Endothelial cell (in vitro differentiated cells): ENCODE data around the gene MME. TPM values are rescaled to one million over a fixed set of nuclear protein-coding genes. Genes with fewer than 3 reads are reported as not detected.

Experiments used
- DNase-seq: peaks from one replicate; pipeline ENCODE4 v3.0.0; 2021; ENCODE audit warnings: low spot score
- H3K27ac Mint-ChIP-seq: one replicate; pipeline ENCODE4 v1.8.0; 2021; ENCODE audit warnings: mixed read lengths, inconsistent platforms; ENCODE audit not compliant: unreplicated experiment
- H3K27me3 Mint-ChIP-seq: one replicate; pipeline ENCODE4 v1.8.0; 2021; ENCODE audit warnings: mild to moderate bottlenecking, moderate library complexity, mixed read lengths, inconsistent platforms; ENCODE audit not compliant: unreplicated experiment
- H3K36me3 Mint-ChIP-seq: one replicate; pipeline ENCODE4 v1.8.0; 2021; ENCODE audit warnings: mild to moderate bottlenecking, low read depth, mixed read lengths, inconsistent platforms; ENCODE audit not compliant: unreplicated experiment
- H3K4me1 Mint-ChIP-seq: one replicate; pipeline ENCODE4 v1.8.0; 2021; ENCODE audit warnings: mild to moderate bottlenecking, mixed read lengths, inconsistent platforms; ENCODE audit not compliant: unreplicated experiment
- H3K4me3 Mint-ChIP-seq: one replicate; pipeline ENCODE4 v1.8.0; 2021; ENCODE audit warnings: mild to moderate bottlenecking, mixed read lengths, inconsistent platforms; ENCODE audit not compliant: unreplicated experiment
- H3K9me3 Mint-ChIP-seq: one replicate; pipeline ENCODE4 v1.8.0; 2021; ENCODE audit warnings: mixed read lengths, inconsistent platforms; ENCODE audit not compliant: unreplicated experiment
- total RNA-seq: library from RNA; stranded (reverse); fragmentation: NEBNext Ultra II Directional; extraction: Animal tissue kit (Norgen Biotek cat#: 25700); gene quantifications from one replicate; pipeline ENCODE4 v1.2.1, GENCODE V29; 2021; ENCODE audit not compliant: unreplicated experiment
- TF ChIP-seq, protein P1 (sequence below): fragments of 200-600 bp; sonication (generic); IDR thresholded peaks from one replicate; pipeline ENCODE4 v1.5.0; 2021; ENCODE audit warnings: antibody characterized with exemption; ENCODE audit not compliant: unreplicated experiment

MME gene
- total RNA-seq, 1 donor from 2014 or later = 4.7 TPM

DNA sequence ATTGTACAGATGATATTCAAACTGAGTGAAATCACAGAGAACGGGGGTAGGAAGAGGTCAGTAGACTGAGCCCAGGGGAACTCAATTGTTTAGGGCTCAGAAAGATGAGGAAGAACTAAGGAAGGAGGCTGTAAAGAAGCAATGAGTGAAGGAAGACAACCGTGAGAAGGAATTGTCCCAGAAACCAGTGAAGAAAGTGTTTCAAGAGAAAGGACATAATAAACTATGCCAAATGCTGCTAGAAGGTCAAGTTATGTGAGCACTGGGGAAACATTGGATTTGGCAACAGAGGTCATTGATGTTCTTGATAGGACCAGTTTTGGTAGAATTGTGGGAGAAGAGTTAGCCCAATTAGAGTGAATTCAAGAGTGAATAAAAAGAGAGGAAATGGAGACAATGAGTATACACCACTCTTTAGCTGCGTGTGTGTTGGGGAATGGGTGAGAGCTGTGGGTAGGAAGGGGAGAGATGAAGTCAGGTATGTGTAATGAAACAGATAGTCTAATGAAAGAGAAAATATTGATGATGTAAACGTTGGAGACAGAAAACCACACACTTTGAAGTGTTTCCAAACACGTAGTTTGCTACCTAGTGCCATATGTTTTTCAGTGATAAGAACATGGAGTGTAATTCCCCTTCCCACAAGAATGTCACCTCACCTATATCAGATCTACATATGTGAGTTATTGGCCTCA lies 42.5 kb upstream of the MME start:
- Mint-ChIP-seq H3K36me3 (no peaks in the 10 kb centered on the region), H3K9me3 (no peaks in the 10 kb centered on the region), H3K27me3 (no peaks in the 10 kb centered on the region), H3K27ac (no peak overlapping the region), H3K4me3 (no peak overlapping the region), H3K4me1 (no peaks in the 10 kb centered on the region)
- TF ChIP-seq, protein P1, sequence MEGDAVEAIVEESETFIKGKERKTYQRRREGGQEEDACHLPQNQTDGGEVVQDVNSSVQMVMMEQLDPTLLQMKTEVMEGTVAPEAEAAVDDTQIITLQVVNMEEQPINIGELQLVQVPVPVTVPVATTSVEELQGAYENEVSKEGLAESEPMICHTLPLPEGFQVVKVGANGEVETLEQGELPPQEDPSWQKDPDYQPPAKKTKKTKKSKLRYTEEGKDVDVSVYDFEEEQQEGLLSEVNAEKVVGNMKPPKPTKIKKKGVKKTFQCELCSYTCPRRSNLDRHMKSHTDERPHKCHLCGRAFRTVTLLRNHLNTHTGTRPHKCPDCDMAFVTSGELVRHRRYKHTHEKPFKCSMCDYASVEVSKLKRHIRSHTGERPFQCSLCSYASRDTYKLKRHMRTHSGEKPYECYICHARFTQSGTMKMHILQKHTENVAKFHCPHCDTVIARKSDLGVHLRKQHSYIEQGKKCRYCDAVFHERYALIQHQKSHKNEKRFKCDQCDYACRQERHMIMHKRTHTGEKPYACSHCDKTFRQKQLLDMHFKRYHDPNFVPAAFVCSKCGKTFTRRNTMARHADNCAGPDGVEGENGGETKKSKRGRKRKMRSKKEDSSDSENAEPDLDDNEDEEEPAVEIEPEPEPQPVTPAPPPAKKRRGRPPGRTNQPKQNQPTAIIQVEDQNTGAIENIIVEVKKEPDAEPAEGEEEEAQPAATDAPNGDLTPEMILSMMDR = no peak
- no peak for DNase-seq

DNA sequence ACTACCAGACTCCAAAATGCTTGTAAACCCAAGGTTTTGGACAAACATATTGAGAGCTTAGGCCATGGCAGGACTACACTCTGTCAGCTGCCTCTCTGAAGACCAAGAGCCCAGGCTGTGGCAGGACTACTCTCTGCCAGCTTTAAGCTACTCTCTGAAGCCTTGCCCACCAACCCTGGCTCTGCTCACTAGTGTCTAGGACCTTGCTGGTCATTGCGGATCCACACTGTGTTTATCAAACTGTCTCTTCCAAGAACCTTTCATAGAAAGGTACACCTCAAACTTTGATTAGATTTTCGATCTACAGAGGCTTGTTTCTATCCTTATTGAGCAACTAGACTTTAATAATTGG lies 41.9 kb upstream of the MME start:
- H3K27ac Mint-ChIP-seq = no peak overlapping the region
- no peak overlapping the region for H3K4me3 Mint-ChIP-seq
- no peak for DNase-seq
- H3K4me1 Mint-ChIP-seq = no peaks in the 10 kb centered on the region
- TF ChIP-seq, protein P1 = no peak
- H3K36me3 Mint-ChIP-seq = no peaks in the 10 kb centered on the region
- H3K27me3 Mint-ChIP-seq = no peaks in the 10 kb centered on the region
- no peaks in the 10 kb centered on the region for H3K9me3 Mint-ChIP-seq

DNA sequence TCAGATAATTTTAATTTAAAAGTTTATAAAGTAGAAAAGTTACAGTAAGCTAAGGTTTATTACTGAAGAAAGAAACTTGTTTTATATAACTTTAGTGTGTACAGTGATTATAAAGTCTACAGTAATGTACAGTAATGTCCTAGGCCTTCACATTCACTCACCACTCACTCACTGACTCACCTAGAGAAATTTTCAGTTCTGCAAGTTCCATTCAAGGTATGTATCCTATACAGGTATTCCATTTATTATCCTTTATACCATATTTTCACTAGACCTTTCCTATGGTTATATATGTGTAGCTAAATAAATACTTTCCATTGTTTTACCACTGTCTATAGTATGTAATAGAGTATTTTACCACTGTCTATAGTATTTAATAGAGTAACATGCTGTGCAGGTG lies 33.2 kb upstream of the MME start:
- Mint-ChIP-seq H3K36me3 (peaks cover 8% of the 10 kb centered on the region), H3K27me3 (no peaks in the 10 kb centered on the region), H3K4me1 (no peaks in the 10 kb centered on the region), H3K9me3 (no peaks in the 10 kb centered on the region), H3K27ac (no peak overlapping the region), H3K4me3 (no peak overlapping the region)
- TF ChIP-seq, protein P1 = no peak
- DNase-seq = no peak

DNA sequence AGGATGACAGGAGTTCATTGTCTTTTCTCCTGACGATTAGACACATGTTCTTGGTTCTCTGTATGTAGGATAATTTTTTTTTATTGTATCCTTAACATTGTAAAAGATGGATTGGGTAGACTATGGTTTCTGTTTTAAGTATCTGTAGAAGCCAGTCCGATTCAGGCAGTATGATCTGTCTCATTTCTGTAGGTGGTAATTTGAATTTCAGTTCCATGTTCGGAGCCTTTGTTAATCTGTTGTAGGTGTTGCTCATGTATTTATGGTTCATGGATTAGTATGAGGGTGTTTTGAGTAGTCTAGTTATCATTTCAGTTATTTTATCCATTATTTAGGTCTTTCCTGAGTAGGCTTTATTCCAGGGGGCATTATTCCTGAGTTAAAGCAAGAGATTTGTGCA lies 32.4 kb upstream of the MME start:
- Mint-ChIP-seq H3K27ac (no peak overlapping the region), H3K27me3 (no peaks in the 10 kb centered on the region)
- TF ChIP-seq, protein P1 = no peak

DNA sequence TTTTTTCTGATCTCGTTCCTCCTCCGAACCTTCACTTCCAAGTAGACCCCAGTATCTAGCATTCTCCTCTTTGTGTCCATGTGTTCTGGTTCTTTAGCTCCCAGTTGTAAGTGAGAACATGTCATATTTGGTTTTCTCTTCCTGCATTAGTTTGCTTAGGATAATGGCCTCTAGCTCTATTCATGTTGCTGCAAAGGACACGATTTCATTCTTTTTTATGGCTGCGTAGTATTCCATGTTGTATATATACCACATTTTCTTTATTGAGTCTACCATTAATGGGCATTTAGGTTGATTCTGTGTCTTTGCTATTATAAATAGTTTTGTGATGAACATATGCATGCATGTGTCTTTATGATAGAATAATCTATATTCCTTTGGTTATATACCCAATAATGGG lies 30.2 kb upstream of the MME start:
- H3K4me3 Mint-ChIP-seq = no peak overlapping the region
- TF ChIP-seq, protein P1 = no peak
- H3K27ac Mint-ChIP-seq = no peak overlapping the region
- no peaks in the 10 kb centered on the region for H3K27me3 Mint-ChIP-seq
- no peaks in the 10 kb centered on the region for H3K4me1 Mint-ChIP-seq
- DNase-seq = no peak
- peaks cover 6% of the 10 kb centered on the region for H3K9me3 Mint-ChIP-seq
- peaks cover 14% of the 10 kb centered on the region for H3K36me3 Mint-ChIP-seq

More for the DNA sequence above, 32.4 kb upstream of the MME start:
- Mint-ChIP-seq H3K36me3 (peaks cover 8% of the 10 kb centered on the region), H3K9me3 (peaks cover 1% of the 10 kb centered on the region), H3K4me3 (no peak overlapping the region), H3K4me1 (no peaks in the 10 kb centered on the region)
- DNase-seq = no peak
